AG10803 (cell line): ENCODE results near the gene ZCCHC9.

Source experiments
- DNase-seq: peaks from one replicate; pipeline ENCODE4 v3.0.0; 2010; ENCODE audit warnings: low read depth
- H3K4me3 ChIP-seq: 2 replicates; pipeline ENCODE4 v1.5.1; 2011; ENCODE audit warnings: mild to moderate bottlenecking, low read length, control low read depth
- CTCF ChIP-seq: conservative IDR thresholded peaks from 2 replicates; pipeline ENCODE4 v1.5.1; 2011; ENCODE audit warnings: mild to moderate bottlenecking, low read length, control low read depth, inconsistent platforms

ZCCHC9 gene

GRCh38 chr5:81355291-81356251 is 54.2 kb downstream of the ZCCHC9 start:
- DNase-seq, result no peak
- no peak for TF ChIP-seq CTCF
- H3K4me3 ChIP-seq, result no peak overlapping the region

- TF ChIP-seq CTCF, result no peak
- no peak overlapping the region for H3K4me3 ChIP-seq
These were observed 57.7 kb downstream of the ZCCHC9 start for GRCh38 chr5:81359108-81359507.

GRCh38 chr5:81359881-81360280 is 58.5 kb downstream of the ZCCHC9 start:
- no peak for DNase-seq
- H3K4me3 ChIP-seq, result no peak overlapping the region
- no peak for TF ChIP-seq CTCF

More at GRCh38 chr5:81359108-81359507, 57.7 kb downstream of the ZCCHC9 start:
- DNase-seq, result no peak

- TF ChIP-seq CTCF, result no peak
- no peak overlapping the region for H3K4me3 ChIP-seq
- DNase-seq, result no peak
These were observed 59.3 kb downstream of the ZCCHC9 start for GRCh38 chr5:81360640-81361039.

- no peak for DNase-seq
- H3K4me3 ChIP-seq, result no peak overlapping the region
- no peak for TF ChIP-seq CTCF
These were observed 60.2 kb downstream of the ZCCHC9 start for GRCh38 chr5:81361600-81361999.
